Measurements from ENCODE around the gene UBE2S. TPM values are rescaled to one million over a fixed set of nuclear protein-coding genes. Genes with fewer than 3 reads are reported as not detected.

The UBE2S gene
- total RNA-seq, 1 experiment from 2014 or later = 587 TPM

GRCh38 chr19:55443824-55444480, 36.4 kb upstream of the UBE2S start:
- no peak for DNase-seq (ENCODE audit: low spot score)
- H3K27ac ChIP-seq (ENCODE audit: low read depth, low read length, poor library complexity, severe bottlenecking) = no peak overlapping the region
- no peaks in the 10 kb centered on the region for H3K36me3 ChIP-seq (ENCODE audit: insufficient read depth, low read length, poor library complexity, severe bottlenecking)
- no peak for TF ChIP-seq EZH2 (IDR thresholded peaks at IDR 0.05; ENCODE audit: borderline replicate concordance, low read depth, low read length, poor library complexity, severe bottlenecking)
- no peak for TF ChIP-seq CTCF (conservative IDR thresholded peaks at IDR 0.05; ENCODE audit: low read depth, low read length)
- H3K4me1 ChIP-seq (ENCODE audit: insufficient read depth, low read length, poor library complexity, severe bottlenecking) = peaks cover 20% of the 10 kb centered on the region
- no peak overlapping the region for H3K4me3 ChIP-seq (ENCODE audit: low read depth, low read length, poor library complexity, severe bottlenecking)
- POLR2A ChIA-PET (ENCODE audit: low non-redundant PET) = no interaction called here
- intact Hi-C loops (cut with micrococcal nuclease; ENCODE audit: unreplicated experiment) = no loop called here
- BruUV-seq (replicated peaks) = no TSS peak
- no peaks in the 10 kb centered on the region for H3K9me3 ChIP-seq (ENCODE audit: low read depth, low read length, poor library complexity, severe bottlenecking)
- peaks cover 54% of the 10 kb centered on the region for H3K27me3 ChIP-seq (replicated peaks; ENCODE audit: insufficient read depth, low read depth, low read length, poor library complexity)
- CTCF ChIA-PET = no interaction called here

- H3K4me3 ChIP-seq (ENCODE audit: low read depth, low read length, poor library complexity, severe bottlenecking) = no peak within 1 kb of the TSS
- ChIA-PET CTCF (no interaction called here), POLR2A (ENCODE audit: low non-redundant PET) (no interaction called here)
- peak; percentile 46 for DNase-seq (ENCODE audit: low spot score)
- no TSS peak for BruUV-seq (replicated peaks)
- H3K4me1 ChIP-seq (ENCODE audit: insufficient read depth, low read length, poor library complexity, severe bottlenecking) = peaks cover 20% of the 10 kb centered on the region
- no peak within 1 kb of the TSS for H3K27ac ChIP-seq (ENCODE audit: low read depth, low read length, poor library complexity, severe bottlenecking)
- no peak for TF ChIP-seq CTCF (conservative IDR thresholded peaks at IDR 0.05; ENCODE audit: low read depth, low read length)
- H3K27me3 ChIP-seq (replicated peaks; ENCODE audit: insufficient read depth, low read depth, low read length, poor library complexity) = peaks cover 54% of the 10 kb centered on the region
- no peaks in the 10 kb centered on the region for H3K9me3 ChIP-seq (ENCODE audit: low read depth, low read length, poor library complexity, severe bottlenecking)
- no peaks in the 10 kb centered on the region for H3K36me3 ChIP-seq (ENCODE audit: insufficient read depth, low read length, poor library complexity, severe bottlenecking)
- intact Hi-C loops (cut with micrococcal nuclease; ENCODE audit: unreplicated experiment) = no loop called here
Measured at GRCh38 chr19:55443045-55443823, 35.6 kb upstream of the UBE2S start, which contains the start of gene SHISA7. TSS of gene SHISA7 (minus strand) at chr19:55443300. CDS start at chr19:55442863, 437 bp downstream.

GRCh38 chr19:55442372-55442961, 34.9 kb upstream of the UBE2S start:
- TF ChIP-seq EZH2 (IDR thresholded peaks at IDR 0.05; ENCODE audit: borderline replicate concordance, low read depth, low read length, poor library complexity, severe bottlenecking) (no peak), CTCF (conservative IDR thresholded peaks at IDR 0.05; ENCODE audit: low read depth, low read length) (no peak)
- intact Hi-C loops (cut with micrococcal nuclease; ENCODE audit: unreplicated experiment) = no loop called here
- H3K9me3 ChIP-seq (ENCODE audit: low read depth, low read length, poor library complexity, severe bottlenecking) = no peaks in the 10 kb centered on the region
- H3K4me3 ChIP-seq (ENCODE audit: low read depth, low read length, poor library complexity, severe bottlenecking) = no peak overlapping the region
- DNase-seq (ENCODE audit: low spot score) = no peak
- no peaks in the 10 kb centered on the region for H3K36me3 ChIP-seq (ENCODE audit: insufficient read depth, low read length, poor library complexity, severe bottlenecking)
- BruUV-seq (replicated peaks) = no TSS peak
- H3K27ac ChIP-seq (ENCODE audit: low read depth, low read length, poor library complexity, severe bottlenecking) = no peak overlapping the region
- H3K4me1 ChIP-seq (ENCODE audit: insufficient read depth, low read length, poor library complexity, severe bottlenecking) = peaks cover 20% of the 10 kb centered on the region
- ChIA-PET POLR2A (ENCODE audit: low non-redundant PET) (no interaction called here), CTCF (interaction anchor here (0.5 kb wide), 1 partner anchor 189 kb away, joined by 4 read pairs; no protein-coding TSS in a partner anchor)
- peaks cover 54% of the 10 kb centered on the region for H3K27me3 ChIP-seq (replicated peaks; ENCODE audit: insufficient read depth, low read depth, low read length, poor library complexity)

Measured in A673 (cell line).